ENCODE measurements around the gene MDFI. TPM values are rescaled to one million over a fixed set of nuclear protein-coding genes. Genes with fewer than 3 reads are reported as not detected.

MDFI gene
- total RNA-seq, 4 donors from 2014 or later = 14.4 to 80.0 (median 23.4) TPM

- TF ChIP-seq POLR2A (IDR thresholded peaks at IDR 0.05) (no peak), CTCF (IDR thresholded peaks at IDR 0.05) (no peak)
- intact Hi-C loops (cut with DNase I; ENCODE audit: low total_unique reads) = no loop called here
- no peak overlapping the region for H3K27ac ChIP-seq
- H3K36me3 ChIP-seq = no peaks in the 10 kb centered on the region
- H3K4me1 ChIP-seq = no peaks in the 10 kb centered on the region
- H3K27me3 ChIP-seq = no peaks in the 10 kb centered on the region
- DNase-seq = no peak
- H3K4me3 ChIP-seq = no peak overlapping the region
- H3K9me3 ChIP-seq = no peaks in the 10 kb centered on the region
Measured at GRCh38 chr6:41647061-41647511, 8.8 kb downstream of the MDFI start.

GRCh38 chr6:41648070-41648585 lies 9.9 kb downstream of the MDFI start:
- no peak for TF ChIP-seq POLR2A (IDR thresholded peaks at IDR 0.05)
- no peak for TF ChIP-seq CTCF (IDR thresholded peaks at IDR 0.05)
- no peaks in the 10 kb centered on the region for H3K27me3 ChIP-seq
- H3K9me3 ChIP-seq = no peaks in the 10 kb centered on the region
- no peak overlapping the region for H3K4me3 ChIP-seq
- intact Hi-C loops (cut with DNase I; ENCODE audit: low total_unique reads) = no loop called here
- no peaks in the 10 kb centered on the region for H3K4me1 ChIP-seq
- no peak for DNase-seq
- no peak overlapping the region for H3K27ac ChIP-seq
- no peaks in the 10 kb centered on the region for H3K36me3 ChIP-seq

- Histone ChIP-seq H3K27me3 (no peaks in the 10 kb centered on the region), H3K36me3 (no peaks in the 10 kb centered on the region), H3K9me3 (no peaks in the 10 kb centered on the region), H3K4me1 (no peaks in the 10 kb centered on the region), H3K27ac (no peak overlapping the region), H3K4me3 (no peak overlapping the region)
- TF ChIP-seq POLR2A (IDR thresholded peaks at IDR 0.05) (no peak), CTCF (IDR thresholded peaks at IDR 0.05) (no peak)
- intact Hi-C loops (cut with DNase I; ENCODE audit: low total_unique reads) = no loop called here
- no peak for DNase-seq
Measured at GRCh38 chr6:41648921-41649320, 10.7 kb downstream of the MDFI start.

GRCh38 chr6:41649596-41649995 lies 11.3 kb downstream of the MDFI start:
- Histone ChIP-seq H3K4me1 (no peaks in the 10 kb centered on the region), H3K9me3 (no peaks in the 10 kb centered on the region), H3K27ac (no peak overlapping the region), H3K27me3 (no peaks in the 10 kb centered on the region), H3K4me3 (no peak overlapping the region), H3K36me3 (no peaks in the 10 kb centered on the region)
- DNase-seq = no peak
- TF ChIP-seq POLR2A (IDR thresholded peaks at IDR 0.05) (no peak), CTCF (IDR thresholded peaks at IDR 0.05) (no peak)
- intact Hi-C loops (cut with DNase I; ENCODE audit: low total_unique reads) = no loop called here

- DNase-seq = no peak
- no peak for TF ChIP-seq CTCF (IDR thresholded peaks at IDR 0.05)
- no peak for TF ChIP-seq POLR2A (IDR thresholded peaks at IDR 0.05)
- Histone ChIP-seq H3K4me1 (no peaks in the 10 kb centered on the region), H3K27ac (no peak overlapping the region), H3K4me3 (no peak overlapping the region), H3K36me3 (no peaks in the 10 kb centered on the region), H3K27me3 (no peaks in the 10 kb centered on the region), H3K9me3 (no peaks in the 10 kb centered on the region)
- intact Hi-C loops (cut with DNase I; ENCODE audit: low total_unique reads) = no loop called here
Measured at GRCh38 chr6:41650120-41650519, 11.9 kb downstream of the MDFI start.

All from uterus (tissue), 4 donors.